A549 (cell line): Measurements from ENCODE around the gene TGFBR3. TPM values are rescaled to one million over a fixed set of nuclear protein-coding genes. Genes with fewer than 3 reads are reported as not detected.
"Not testable (repeated sequence)": the region's sequence is repeated elsewhere in the genome, so short reads cannot be mapped to it uniquely, and the experiment has no call there.

Experiments
- ATAC-seq, 2 experiments: fragments of 200-7000 bp in 1 of 2; fragments of >200 bp in 1 of 2; cut with Nextera tagmentation in 1 of 2; cut with Tn5 transposase in 1 of 2; 3 replicates each; pipeline versions ENCODE4 v1.8.0 to v1.9.1; 2018 to 2020; ENCODE audit warnings: mild to moderate bottlenecking in 1 of 2, moderate library complexity in 1 of 2
- CTCF ChIA-PET: fragments of 300-600 bp; sonication (Branson Sonifier 250); formaldehyde crosslinking; extraction: SDS; loops from one replicate; lab custom pipeline; 2021; ENCODE audit warnings: antibody characterized with exemption, inconsistent platforms; lab: Yijun Ruan, JAX
- POLR2A ChIA-PET: fragments of 350-600 bp; formaldehyde crosslinking; extraction: SDS; loops from one replicate; lab custom pipeline; 2021; ENCODE audit warnings: antibody characterized with exemption, inconsistent platforms; lab: Yijun Ruan, JAX
- DNase-seq, 2 experiments: peaks; one replicate each; pipeline versions ENCODE4 v3.0.0 to v3.0.0-alpha.2; 2011 to 2016; ENCODE audit warnings: low read depth in 1 of 2, low spot score in 1 of 2
- FAIRE-seq: peaks from 2 replicates; lab custom pipeline; 2011; peaks lifted over from hg19 to GRCh38; lab: Jason Lieb, UNC
- H3K27ac ChIP-seq, 2 experiments: fragments of >200 bp; sonication (Bioruptor Twin); formaldehyde crosslinking; 3 replicates each; pipeline ENCODE4 v1.5.1; 2016 to 2017
- H3K4me1 ChIP-seq: fragments of >200 bp; sonication (Bioruptor Twin); formaldehyde crosslinking; 3 replicates; pipeline ENCODE4 v1.6.1; 2016
- H3K4me2 ChIP-seq: fragments of >200 bp; sonication (Bioruptor Twin); formaldehyde crosslinking; 3 replicates; pipeline ENCODE4 v1.6.1; 2016
- H3K4me3 ChIP-seq: fragments of >200 bp; sonication (Bioruptor Twin); formaldehyde crosslinking; 3 replicates; pipeline ENCODE4 v1.5.1; 2016
- H3K9me3 ChIP-seq: fragments of >200 bp; sonication (Bioruptor Twin); formaldehyde crosslinking; 3 replicates; pipeline ENCODE4 v1.6.1; 2016
- BHLHE40 ChIP-seq: IDR thresholded peaks from 2 replicates; pipeline ENCODE4 v1.6.1; 2012; ENCODE audit warnings: low read depth, low read length, inconsistent platforms
- CBX2 ChIP-seq: fragments of 200-600 bp; sonication (generic); IDR thresholded peaks from 2 replicates; pipeline ENCODE4 v1.6.1; 2016; ENCODE audit warnings: low read depth, mild to moderate bottlenecking, borderline replicate concordance
- CEBPB ChIP-seq, 2 experiments: fragments of >200 bp in 1 of 2; sonication (Bioruptor Twin) in 1 of 2; formaldehyde crosslinking in 1 of 2; IDR thresholded peaks; 2 replicates each; pipeline ENCODE4 v1.6.1; 2012 to 2016
- CHD2 ChIP-seq: fragments of 150-350 bp; IDR thresholded peaks from 2 replicates; pipeline ENCODE4 v1.6.1; 2014; ENCODE audit warnings: low read length; ENCODE audit not compliant: partially characterized antibody
- CHD4 ChIP-seq: fragments of 200-600 bp; sonication (generic); IDR thresholded peaks from 2 replicates; pipeline ENCODE4 v1.6.1; 2016; ENCODE audit warnings: antibody characterized with exemption, mild to moderate bottlenecking, borderline replicate concordance
- EHF ChIP-seq: fragments of 250-450 bp; sonication (Bioruptor Pico); IDR thresholded peaks from 2 replicates; pipeline ENCODE4 v1.5.0; 2020; ENCODE audit warnings: mild to moderate bottlenecking
- EHMT2 ChIP-seq: fragments of 200-600 bp; sonication (generic); IDR thresholded peaks from 2 replicates; pipeline ENCODE4 v1.6.1; 2016; ENCODE audit warnings: antibody characterized with exemption, low read depth, mild to moderate bottlenecking, moderate library complexity
- ESRRA ChIP-seq: fragments of 150-350 bp; IDR thresholded peaks from 2 replicates; pipeline ENCODE4 v1.6.1; 2014; ENCODE audit warnings: mild to moderate bottlenecking, low read length, borderline replicate concordance
- FOXS1 ChIP-seq: fragments of 250-450 bp; sonication (Bioruptor Pico); IDR thresholded peaks from 2 replicates; pipeline ENCODE4 v1.5.0; 2020; ENCODE audit warnings: mild to moderate bottlenecking, moderate library complexity
- GATA3 ChIP-seq: IDR thresholded peaks from 2 replicates; pipeline ENCODE4 v1.6.1; 2012; ENCODE audit warnings: borderline replicate concordance
- JUNB ChIP-seq: fragments of >200 bp; sonication (Bioruptor Twin); formaldehyde crosslinking; IDR thresholded peaks from 2 replicates; pipeline ENCODE4 v1.6.1; 2016
- KDM1A ChIP-seq: fragments of 200-600 bp; sonication (generic); IDR thresholded peaks from 2 replicates; pipeline ENCODE4 v1.6.1; 2016; ENCODE audit warnings: low read depth, mild to moderate bottlenecking
- KDM5A ChIP-seq: fragments of 200-600 bp; sonication (generic); IDR thresholded peaks from 2 replicates; pipeline ENCODE4 v1.6.1; 2016; ENCODE audit warnings: antibody characterized with exemption, mild to moderate bottlenecking
- MYC ChIP-seq: IDR thresholded peaks from 2 replicates; pipeline ENCODE4 v1.6.1; 2012; ENCODE audit warnings: mild to moderate bottlenecking, inconsistent platforms, low read length, improper control_type of control experiment, borderline replicate concordance
- NPAS2 ChIP-seq: fragments of 250-450 bp; sonication (Bioruptor Pico); IDR thresholded peaks from 2 replicates; pipeline ENCODE4 v1.8.0; 2022; ENCODE audit warnings: mild to moderate bottlenecking, moderate library complexity, borderline replicate concordance
- NR3C1 ChIP-seq: fragments of >200 bp; sonication (Bioruptor Twin); formaldehyde crosslinking; IDR thresholded peaks from 3 replicates; pipeline ENCODE4 v1.6.1; 2017
- POLR2AphosphoS2 ChIP-seq: conservative IDR thresholded peaks from 2 replicates; pipeline ENCODE4 v1.6.1; 2012; ENCODE audit warnings: low read length, improper control_type of control experiment, inconsistent platforms
- RARB ChIP-seq: fragments of 250-450 bp; sonication (Bioruptor Pico); IDR thresholded peaks from 2 replicates; pipeline ENCODE4 v1.8.0; 2021; ENCODE audit warnings: mild to moderate bottlenecking, moderate library complexity
- RFX5 ChIP-seq: fragments of 450-650 bp; IDR thresholded peaks from 2 replicates; pipeline ENCODE4 v1.7.1; 2014; ENCODE audit warnings: antibody characterized with exemption, mild to moderate bottlenecking, moderate library complexity
- RNF2 ChIP-seq: fragments of 200-600 bp; sonication (generic); IDR thresholded peaks from 2 replicates; pipeline ENCODE4 v1.6.1; 2016; ENCODE audit warnings: low read depth, mild to moderate bottlenecking, antibody characterized with exemption, moderate library complexity, borderline replicate concordance
- SREBF2 ChIP-seq: fragments of 450-650 bp; IDR thresholded peaks from 2 replicates; pipeline ENCODE4 v1.6.1; 2014; ENCODE audit warnings: mild to moderate bottlenecking, moderate library complexity
- TP53 ChIP-seq: fragments of 250-450 bp; sonication (Bioruptor Pico); IDR thresholded peaks from 2 replicates; pipeline ENCODE4 v1.5.0; 2021; ENCODE audit warnings: mild to moderate bottlenecking, moderate library complexity
- ZC3H11A ChIP-seq: fragments of 450-650 bp; IDR thresholded peaks from 2 replicates; pipeline ENCODE4 v1.6.1; 2014; ENCODE audit warnings: antibody characterized with exemption, mild to moderate bottlenecking
- WGBS: methylation state at CpG from one replicate; pipeline ENCODE4 v1.1.6; 2017; ENCODE audit errors: missing lambda C conversion rate; 5-methylcytosine and 5-hydroxymethylcytosine counted together
- polyA plus RNA-seq, 4 experiments: library from polyadenylated mRNA; depleted of rRNA in 3 of 4; stranded (reverse); fragments of >200 nt; fragmentation: RNase III in 1 of 4; extraction: RNeasy Plus Mini Kit Qiagen cat#74134 plus additional on column Dnase treatment in 1 of 4; gene quantifications; 2 replicates in 3 of 4; 3 replicates in 1 of 4; pipeline ENCODE4 v1.2.3, GENCODE V29; 2011 to 2017
- TF ChIP-seq, protein P1 (sequence below): fragments of >200 bp; sonication (Bioruptor Twin); formaldehyde crosslinking; IDR thresholded peaks from 3 replicates; pipeline ENCODE4 v1.5.1; 2016
- TF ChIP-seq, protein P2 (sequence below): fragments of 150-350 bp; IDR thresholded peaks from 2 replicates; pipeline ENCODE4 v1.6.1; 2014; ENCODE audit warnings: low read depth, mild to moderate bottlenecking, low read length
- TF ChIP-seq, protein P3 (sequence below): fragments of 250-450 bp; sonication (Bioruptor Pico); IDR thresholded peaks from 2 replicates; pipeline ENCODE4 v1.5.0; 2021; ENCODE audit warnings: mild to moderate bottlenecking, moderate library complexity, borderline replicate concordance

Gene TGFBR3
- polyA plus RNA-seq, 2 of the 4 experiments (the other 2 are of a cell fraction) = 5.0 to 8.9 TPM

DNA sequence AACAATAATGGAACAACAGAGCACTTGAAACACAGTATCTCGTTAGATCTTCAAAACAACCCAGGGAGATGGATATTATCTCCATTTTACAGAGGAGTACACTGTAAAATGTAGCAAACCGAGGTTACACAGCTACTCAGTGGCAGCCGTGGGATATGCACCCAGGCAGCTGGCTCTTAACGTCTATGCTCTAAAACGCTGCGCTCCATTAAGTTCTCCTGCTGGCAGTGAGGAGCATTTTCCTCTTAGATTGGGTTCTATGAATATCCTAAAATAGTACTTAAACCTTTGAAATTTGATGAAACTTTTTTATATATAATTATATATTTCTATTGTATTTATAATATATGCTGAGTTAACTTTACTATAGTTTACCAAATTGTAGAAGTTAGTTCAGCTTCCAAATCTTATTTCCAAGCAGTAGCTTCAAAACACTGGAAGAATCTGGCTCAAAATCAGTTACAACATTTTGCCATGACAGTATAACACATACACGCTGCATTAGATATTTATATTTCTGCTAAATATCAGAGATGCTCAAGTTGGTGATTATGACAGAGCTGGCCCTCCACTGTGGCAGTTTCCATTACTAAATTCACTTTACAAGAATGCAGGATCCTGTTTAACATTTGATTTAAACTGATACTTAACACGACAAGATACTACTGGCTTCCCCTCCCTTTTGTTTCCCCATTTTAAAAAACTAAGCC, 49.5 kb downstream of the TGFBR3 start:
- no peak for TF ChIP-seq KDM1A
- TF ChIP-seq RFX5 = no peak
- TF ChIP-seq TP53 (CRISPR knock-in tag) = no peak
- TF ChIP-seq NR3C1 = no peak
- TF ChIP-seq EHMT2 = no peak
- TF ChIP-seq EHF (CRISPR knock-in tag) = no peak
- no peak for TF ChIP-seq CHD4
- no peak for TF ChIP-seq CHD2
- no peak for TF ChIP-seq MYC
- no peak for TF ChIP-seq GATA3
- no peak for TF ChIP-seq ESRRA
- TF ChIP-seq, protein P1, sequence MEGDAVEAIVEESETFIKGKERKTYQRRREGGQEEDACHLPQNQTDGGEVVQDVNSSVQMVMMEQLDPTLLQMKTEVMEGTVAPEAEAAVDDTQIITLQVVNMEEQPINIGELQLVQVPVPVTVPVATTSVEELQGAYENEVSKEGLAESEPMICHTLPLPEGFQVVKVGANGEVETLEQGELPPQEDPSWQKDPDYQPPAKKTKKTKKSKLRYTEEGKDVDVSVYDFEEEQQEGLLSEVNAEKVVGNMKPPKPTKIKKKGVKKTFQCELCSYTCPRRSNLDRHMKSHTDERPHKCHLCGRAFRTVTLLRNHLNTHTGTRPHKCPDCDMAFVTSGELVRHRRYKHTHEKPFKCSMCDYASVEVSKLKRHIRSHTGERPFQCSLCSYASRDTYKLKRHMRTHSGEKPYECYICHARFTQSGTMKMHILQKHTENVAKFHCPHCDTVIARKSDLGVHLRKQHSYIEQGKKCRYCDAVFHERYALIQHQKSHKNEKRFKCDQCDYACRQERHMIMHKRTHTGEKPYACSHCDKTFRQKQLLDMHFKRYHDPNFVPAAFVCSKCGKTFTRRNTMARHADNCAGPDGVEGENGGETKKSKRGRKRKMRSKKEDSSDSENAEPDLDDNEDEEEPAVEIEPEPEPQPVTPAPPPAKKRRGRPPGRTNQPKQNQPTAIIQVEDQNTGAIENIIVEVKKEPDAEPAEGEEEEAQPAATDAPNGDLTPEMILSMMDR = no peak
- no peak for TF ChIP-seq CEBPB (IDR thresholded peaks at IDR 0.05)
- ChIA-PET POLR2A (no interaction called here), CTCF (no interaction called here)
- no peak for DNase-seq
- Histone ChIP-seq H3K9me3 (no peaks in the 10 kb centered on the region), H3K4me2 (no peak overlapping the region), H3K4me3 (no peak overlapping the region), H3K27ac (no peak overlapping the region), H3K4me1 (peaks cover 31% of the 10 kb centered on the region)
- FAIRE-seq = no peak
- WGBS = 89% methylated on average over 8 of the region's 8 CpGs
- no peak for ATAC-seq

DNA sequence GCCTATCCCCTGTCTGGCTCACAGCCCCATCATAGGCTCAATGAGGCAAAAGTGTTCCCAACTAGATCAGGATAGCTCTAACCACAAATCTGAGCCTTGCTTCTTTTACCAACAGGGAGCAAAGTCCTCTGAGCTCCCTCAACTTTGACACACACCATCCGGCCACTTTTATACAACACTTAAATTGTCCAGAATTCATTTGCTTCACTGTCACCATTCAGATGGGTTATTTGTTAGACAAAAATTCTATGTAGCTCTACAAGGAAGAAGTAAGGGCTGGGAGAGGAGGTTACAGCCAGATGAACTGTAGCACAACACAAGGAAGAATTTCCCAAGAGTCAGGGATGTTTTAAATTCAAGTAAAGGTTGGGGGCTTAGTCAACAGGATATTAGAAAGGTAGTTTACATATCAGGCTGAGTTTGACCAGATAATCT, 50.8 kb downstream of the TGFBR3 start:
- no peak for ATAC-seq
- H3K4me3 ChIP-seq = no peak overlapping the region

DNA sequence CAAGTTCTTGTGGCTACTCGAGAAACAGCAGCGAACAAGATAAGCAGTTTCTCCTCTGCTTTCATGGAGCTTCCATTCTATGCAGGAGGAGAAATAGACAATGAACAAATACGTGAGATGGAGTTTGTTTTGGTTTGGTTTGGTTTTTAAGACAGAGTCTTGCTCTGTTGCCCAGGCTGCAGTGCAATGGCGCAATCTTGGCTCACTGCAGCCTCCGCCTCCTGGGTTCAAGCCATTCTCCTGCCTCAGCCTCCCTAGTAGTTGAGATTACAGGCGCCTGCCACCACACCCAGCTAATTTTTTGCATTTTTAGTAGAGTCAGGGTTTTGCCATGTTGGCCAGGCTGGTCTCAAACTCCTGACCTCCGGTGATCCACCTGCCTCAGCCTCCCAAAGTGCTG, 51.4 kb downstream of the TGFBR3 start:
- 92% methylated on average over 7 of the region's 7 CpGs for WGBS
- CTCF ChIA-PET = interaction anchor here (2.1 kb wide), 1 partner anchor 10 kb away, joined by 5 read pairs; no protein-coding TSS in a partner anchor
- ATAC-seq, FAIRE-seq, DNase-seq, H3K4me3 ChIP-seq, POLR2A ChIA-PET, H3K9me3 ChIP-seq, H3K4me2 ChIP-seq: not testable (repeated sequence)
- Histone ChIP-seq H3K4me1 (peaks cover 44% of the 10 kb centered on the region), H3K27ac (peak overlapping the region in 1 of 2 experiments; percentile 54; a peak in 2 of 6 replicates)

More for the DNA sequence above, 50.8 kb downstream of the TGFBR3 start:
- ChIA-PET CTCF (interaction anchor here (2.1 kb wide), 1 partner anchor 9 kb away, joined by 5 read pairs; no protein-coding TSS in a partner anchor), POLR2A (no interaction called here)
- DNase-seq (no peak), FAIRE-seq (no peak)
- H3K27ac ChIP-seq = peak overlapping the region; percentile 30 to 54; a peak in 3 of 6 replicates
- peaks cover 38% of the 10 kb centered on the region for H3K4me1 ChIP-seq
- peak overlapping the region; percentile 33; the same call in 1 of the 3 replicates for H3K4me2 ChIP-seq
- 25% methylated on average over 1 of the region's 1 CpG for WGBS
- H3K9me3 ChIP-seq = no peaks in the 10 kb centered on the region
- TF ChIP-seq ZC3H11A (no peak), ESRRA (no peak), RNF2 (no peak), NPAS2 (CRISPR knock-in tag) (no peak), CBX2 (no peak), EHMT2 (no peak), CHD2 (no peak), FOXS1 (CRISPR knock-in tag) (no peak), CHD4 (no peak), SREBF2 (no peak), JUNB (no peak), EHF (CRISPR knock-in tag) (no peak), POLR2AphosphoS2 (no peak), BHLHE40 (no peak), RARB (no peak), KDM5A (no peak)
- TF ChIP-seq, protein P2, sequence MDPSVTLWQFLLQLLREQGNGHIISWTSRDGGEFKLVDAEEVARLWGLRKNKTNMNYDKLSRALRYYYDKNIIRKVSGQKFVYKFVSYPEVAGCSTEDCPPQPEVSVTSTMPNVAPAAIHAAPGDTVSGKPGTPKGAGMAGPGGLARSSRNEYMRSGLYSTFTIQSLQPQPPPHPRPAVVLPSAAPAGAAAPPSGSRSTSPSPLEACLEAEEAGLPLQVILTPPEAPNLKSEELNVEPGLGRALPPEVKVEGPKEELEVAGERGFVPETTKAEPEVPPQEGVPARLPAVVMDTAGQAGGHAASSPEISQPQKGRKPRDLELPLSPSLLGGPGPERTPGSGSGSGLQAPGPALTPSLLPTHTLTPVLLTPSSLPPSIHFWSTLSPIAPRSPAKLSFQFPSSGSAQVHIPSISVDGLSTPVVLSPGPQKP = no peak
- TF ChIP-seq, protein P3, sequence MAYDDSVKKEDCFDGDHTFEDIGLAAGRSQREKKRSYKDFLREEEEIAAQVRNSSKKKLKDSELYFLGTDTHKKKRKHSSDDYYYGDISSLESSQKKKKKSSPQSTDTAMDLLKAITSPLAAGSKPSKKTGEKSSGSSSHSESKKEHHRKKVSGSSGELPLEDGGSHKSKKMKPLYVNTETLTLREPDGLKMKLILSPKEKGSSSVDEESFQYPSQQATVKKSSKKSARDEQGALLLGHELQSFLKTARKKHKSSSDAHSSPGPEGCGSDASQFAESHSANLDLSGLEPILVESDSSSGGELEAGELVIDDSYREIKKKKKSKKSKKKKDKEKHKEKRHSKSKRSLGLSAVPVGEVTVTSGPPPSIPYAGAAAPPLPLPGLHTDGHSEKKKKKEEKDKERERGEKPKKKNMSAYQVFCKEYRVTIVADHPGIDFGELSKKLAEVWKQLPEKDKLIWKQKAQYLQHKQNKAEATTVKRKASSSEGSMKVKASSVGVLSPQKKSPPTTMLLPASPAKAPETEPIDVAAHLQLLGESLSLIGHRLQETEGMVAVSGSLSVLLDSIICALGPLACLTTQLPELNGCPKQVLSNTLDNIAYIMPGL (CRISPR knock-in tag) = no peak
- TF ChIP-seq, all 56 proteins: peak for 0
